ENCODE data around the gene COL23A1. TPM values are rescaled to one million over a fixed set of nuclear protein-coding genes. Genes with fewer than 3 reads are reported as not detected.

Gene COL23A1
- total RNA-seq, 1 donor from 2014 or later, result 2.9 TPM

DNA sequence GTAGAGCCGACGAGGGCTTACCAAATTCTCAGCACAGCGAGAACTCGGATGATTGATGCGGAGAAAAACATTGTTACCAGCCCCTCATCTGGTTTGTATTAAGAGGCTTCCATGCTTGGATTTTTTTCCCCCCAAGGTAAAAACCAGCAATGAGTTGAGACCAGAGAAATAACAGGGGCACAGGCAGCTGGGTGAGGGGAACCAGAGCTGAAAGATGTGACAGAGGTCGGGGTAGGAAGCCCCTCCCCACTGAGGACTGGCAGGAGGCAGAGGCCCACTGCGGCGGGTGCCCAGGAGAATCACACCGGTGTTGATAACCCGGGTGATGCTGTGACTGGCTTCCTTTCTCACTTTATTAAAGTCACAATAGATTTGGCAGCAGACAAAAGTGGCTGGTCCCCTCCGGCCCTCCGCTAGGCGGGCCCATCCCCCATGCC is 241.1 kb downstream of the COL23A1 start:
- H3K4me1 Mint-ChIP-seq (ENCODE audit: low read depth, unreplicated experiment), result peaks cover 19% of the 10 kb centered on the region
- no peak overlapping the region for H3K4me3 Mint-ChIP-seq (ENCODE audit: unreplicated experiment)
- TF ChIP-seq, protein P1, sequence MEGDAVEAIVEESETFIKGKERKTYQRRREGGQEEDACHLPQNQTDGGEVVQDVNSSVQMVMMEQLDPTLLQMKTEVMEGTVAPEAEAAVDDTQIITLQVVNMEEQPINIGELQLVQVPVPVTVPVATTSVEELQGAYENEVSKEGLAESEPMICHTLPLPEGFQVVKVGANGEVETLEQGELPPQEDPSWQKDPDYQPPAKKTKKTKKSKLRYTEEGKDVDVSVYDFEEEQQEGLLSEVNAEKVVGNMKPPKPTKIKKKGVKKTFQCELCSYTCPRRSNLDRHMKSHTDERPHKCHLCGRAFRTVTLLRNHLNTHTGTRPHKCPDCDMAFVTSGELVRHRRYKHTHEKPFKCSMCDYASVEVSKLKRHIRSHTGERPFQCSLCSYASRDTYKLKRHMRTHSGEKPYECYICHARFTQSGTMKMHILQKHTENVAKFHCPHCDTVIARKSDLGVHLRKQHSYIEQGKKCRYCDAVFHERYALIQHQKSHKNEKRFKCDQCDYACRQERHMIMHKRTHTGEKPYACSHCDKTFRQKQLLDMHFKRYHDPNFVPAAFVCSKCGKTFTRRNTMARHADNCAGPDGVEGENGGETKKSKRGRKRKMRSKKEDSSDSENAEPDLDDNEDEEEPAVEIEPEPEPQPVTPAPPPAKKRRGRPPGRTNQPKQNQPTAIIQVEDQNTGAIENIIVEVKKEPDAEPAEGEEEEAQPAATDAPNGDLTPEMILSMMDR (IDR thresholded peaks at IDR 0.05; ENCODE audit: partially characterized antibody, unreplicated experiment), result no peak
- H3K36me3 Mint-ChIP-seq (ENCODE audit: unreplicated experiment), result no peaks in the 10 kb centered on the region
- no peak overlapping the region for H3K27ac Mint-ChIP-seq (ENCODE audit: unreplicated experiment)
- no peak for DNase-seq
- peaks cover 4% of the 10 kb centered on the region for H3K9me3 Mint-ChIP-seq (ENCODE audit: unreplicated experiment)
- peaks cover 1% of the 10 kb centered on the region for H3K27me3 Mint-ChIP-seq (ENCODE audit: unreplicated experiment)

DNA sequence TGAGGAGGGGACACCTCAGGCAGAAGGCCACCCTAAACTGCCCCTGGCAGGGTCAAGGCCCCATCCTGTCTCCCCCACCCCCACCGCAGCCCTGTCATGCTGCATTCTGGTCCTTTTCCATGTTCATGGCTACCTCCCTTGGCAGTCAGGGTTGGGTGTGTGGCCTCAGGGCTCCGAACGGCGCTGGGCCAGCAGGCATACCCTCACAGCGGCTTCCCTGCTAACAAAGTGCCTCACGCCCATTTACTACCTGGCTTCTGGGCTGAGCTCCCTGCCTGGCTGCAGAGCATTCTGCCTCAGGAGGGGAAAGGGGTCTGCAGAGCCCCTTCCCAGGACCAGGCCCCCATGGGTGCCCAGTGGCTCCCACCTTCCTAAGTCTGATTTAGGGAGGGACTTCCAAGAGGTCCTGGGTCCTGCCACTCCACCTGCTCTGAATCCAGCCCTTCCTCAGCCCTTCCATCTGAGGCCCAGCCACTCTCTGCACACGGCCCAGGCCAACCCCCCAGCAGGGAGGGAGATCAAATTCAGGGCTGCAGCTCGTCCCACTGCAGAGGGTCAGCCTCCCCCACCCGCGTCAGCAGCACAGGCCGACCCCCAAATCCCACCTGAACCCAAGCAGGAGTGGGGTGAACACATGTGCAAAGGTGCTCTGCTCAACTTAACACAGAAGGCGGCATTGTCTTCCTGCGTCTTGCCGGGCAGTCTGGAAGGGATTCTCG is 241.7 kb downstream of the COL23A1 start:
- H3K4me1 Mint-ChIP-seq (ENCODE audit: low read depth, unreplicated experiment), result peaks cover 17% of the 10 kb centered on the region
- no peak for DNase-seq
- peaks cover 1% of the 10 kb centered on the region for H3K27me3 Mint-ChIP-seq (ENCODE audit: unreplicated experiment)
- H3K9me3 Mint-ChIP-seq (ENCODE audit: unreplicated experiment), result peaks cover 4% of the 10 kb centered on the region
- no peak overlapping the region for H3K27ac Mint-ChIP-seq (ENCODE audit: unreplicated experiment)
- TF ChIP-seq, protein P1 (IDR thresholded peaks at IDR 0.05; ENCODE audit: partially characterized antibody, unreplicated experiment), result no peak
- H3K36me3 Mint-ChIP-seq (ENCODE audit: unreplicated experiment), result no peaks in the 10 kb centered on the region
- H3K4me3 Mint-ChIP-seq (ENCODE audit: unreplicated experiment), result no peak overlapping the region

DNA sequence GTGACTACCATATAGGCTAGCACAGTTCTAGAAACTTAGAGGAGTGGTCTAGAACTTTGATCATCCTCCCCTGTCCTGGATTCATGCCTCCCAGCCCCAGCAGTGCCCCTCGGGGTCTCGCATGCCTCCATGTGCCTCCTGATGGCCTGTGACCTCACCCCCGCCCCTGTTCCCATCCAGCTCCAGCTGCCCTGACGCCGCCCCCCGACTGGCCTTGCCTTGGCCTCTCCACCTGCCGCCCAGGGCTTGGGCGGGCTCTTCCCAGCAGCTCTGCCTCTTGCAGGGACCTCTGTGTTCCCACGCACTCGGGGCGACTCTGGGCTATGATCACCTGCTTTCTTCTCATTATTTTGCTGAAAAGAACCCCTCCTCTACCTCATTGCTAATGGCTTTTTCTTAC is 242.2 kb downstream of the COL23A1 start:
- no peak for DNase-seq
- Mint-ChIP-seq H3K4me1 (ENCODE audit: low read depth, unreplicated experiment) (peaks cover 19% of the 10 kb centered on the region), H3K4me3 (ENCODE audit: unreplicated experiment) (no peak overlapping the region), H3K27ac (ENCODE audit: unreplicated experiment) (no peak overlapping the region), H3K27me3 (ENCODE audit: unreplicated experiment) (peaks cover 1% of the 10 kb centered on the region), H3K36me3 (ENCODE audit: unreplicated experiment) (no peaks in the 10 kb centered on the region), H3K9me3 (ENCODE audit: unreplicated experiment) (peaks cover 4% of the 10 kb centered on the region)
- TF ChIP-seq, protein P1 (IDR thresholded peaks at IDR 0.05; ENCODE audit: partially characterized antibody, unreplicated experiment), result no peak

DNA sequence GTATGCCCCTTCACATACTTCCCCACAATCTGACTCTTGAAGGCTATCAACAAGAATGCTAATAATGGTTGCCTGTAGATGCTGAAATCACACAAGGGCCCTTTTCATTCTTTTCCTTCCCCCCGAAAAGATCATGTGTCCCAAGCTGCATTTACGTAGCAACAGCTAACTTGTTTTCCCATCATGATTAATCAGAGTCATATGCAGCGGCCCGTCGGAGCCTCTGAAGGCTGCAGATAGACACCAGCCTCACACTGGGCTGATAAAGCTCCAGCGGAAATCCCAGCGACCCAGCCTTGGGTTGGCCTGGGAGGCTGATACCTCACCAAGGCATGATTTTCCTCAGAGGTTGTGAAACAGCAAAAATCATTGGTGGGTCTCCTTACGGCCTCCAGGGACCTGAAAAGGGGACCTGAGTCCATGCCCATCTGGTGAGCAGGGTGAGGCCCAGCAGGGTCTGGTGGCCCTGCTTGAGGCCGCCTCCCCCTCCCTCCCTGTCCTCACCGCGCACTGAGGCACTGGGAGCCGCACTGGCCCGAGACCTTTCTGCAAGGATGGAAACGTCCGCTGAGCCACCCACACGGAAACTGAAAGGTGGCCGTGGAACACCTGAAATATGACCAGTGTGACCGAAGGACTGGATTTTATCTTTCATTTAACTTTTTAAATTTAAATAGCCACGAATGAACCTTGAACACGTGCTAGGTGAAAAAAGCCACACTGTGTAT is 243.4 kb downstream of the COL23A1 start:
- Mint-ChIP-seq H3K27ac (ENCODE audit: unreplicated experiment) (no peak overlapping the region), H3K27me3 (ENCODE audit: unreplicated experiment) (peaks cover 3% of the 10 kb centered on the region), H3K36me3 (ENCODE audit: unreplicated experiment) (no peaks in the 10 kb centered on the region), H3K4me1 (ENCODE audit: low read depth, unreplicated experiment) (peaks cover 30% of the 10 kb centered on the region), H3K4me3 (ENCODE audit: unreplicated experiment) (no peak overlapping the region), H3K9me3 (ENCODE audit: unreplicated experiment) (peaks cover 4% of the 10 kb centered on the region)
- TF ChIP-seq, protein P1 (IDR thresholded peaks at IDR 0.05; ENCODE audit: partially characterized antibody, unreplicated experiment), result no peak
- no peak for DNase-seq

DNA sequence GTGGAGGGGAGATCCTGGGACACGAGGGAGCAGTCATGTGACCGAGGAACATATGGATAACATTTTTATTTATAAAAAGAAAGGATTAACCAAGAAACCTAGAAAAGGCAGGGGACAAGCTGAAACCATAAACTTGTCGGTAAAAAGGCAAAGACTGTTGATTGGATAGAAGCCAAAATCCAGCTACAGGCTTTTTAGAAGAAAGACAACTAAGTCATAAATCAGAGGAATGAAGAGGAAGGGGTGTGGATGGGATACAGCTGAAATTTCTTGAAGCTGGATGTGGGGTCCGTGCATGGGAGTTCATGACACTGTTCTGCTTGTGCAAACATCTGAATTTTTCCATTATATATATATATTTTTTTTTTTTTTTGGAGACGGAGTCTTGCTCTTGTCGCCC is 246.9 kb downstream of the COL23A1 start:
- Mint-ChIP-seq H3K4me1 (ENCODE audit: low read depth, unreplicated experiment) (peaks cover 15% of the 10 kb centered on the region), H3K27ac (ENCODE audit: unreplicated experiment) (no peak overlapping the region), H3K9me3 (ENCODE audit: unreplicated experiment) (peaks cover 5% of the 10 kb centered on the region), H3K4me3 (ENCODE audit: unreplicated experiment) (no peak overlapping the region), H3K27me3 (ENCODE audit: unreplicated experiment) (peaks cover 2% of the 10 kb centered on the region), H3K36me3 (ENCODE audit: unreplicated experiment) (no peaks in the 10 kb centered on the region)
- DNase-seq, result no peak
- TF ChIP-seq, protein P1 (IDR thresholded peaks at IDR 0.05; ENCODE audit: partially characterized antibody, unreplicated experiment), result no peak

Measured in glutamatergic neuron (in vitro differentiated cells).